ENCODE measurements around the gene CCDC9. TPM values are rescaled to one million over a fixed set of nuclear protein-coding genes. Genes with fewer than 3 reads are reported as not detected.

Gene CCDC9
- total and polyA plus RNA-seq, 2 of the 13 experiments (the other 11 are each of a cell fraction or from before 2014, with no cell fraction given) = 2.9 to 6.3 TPM

DNA sequence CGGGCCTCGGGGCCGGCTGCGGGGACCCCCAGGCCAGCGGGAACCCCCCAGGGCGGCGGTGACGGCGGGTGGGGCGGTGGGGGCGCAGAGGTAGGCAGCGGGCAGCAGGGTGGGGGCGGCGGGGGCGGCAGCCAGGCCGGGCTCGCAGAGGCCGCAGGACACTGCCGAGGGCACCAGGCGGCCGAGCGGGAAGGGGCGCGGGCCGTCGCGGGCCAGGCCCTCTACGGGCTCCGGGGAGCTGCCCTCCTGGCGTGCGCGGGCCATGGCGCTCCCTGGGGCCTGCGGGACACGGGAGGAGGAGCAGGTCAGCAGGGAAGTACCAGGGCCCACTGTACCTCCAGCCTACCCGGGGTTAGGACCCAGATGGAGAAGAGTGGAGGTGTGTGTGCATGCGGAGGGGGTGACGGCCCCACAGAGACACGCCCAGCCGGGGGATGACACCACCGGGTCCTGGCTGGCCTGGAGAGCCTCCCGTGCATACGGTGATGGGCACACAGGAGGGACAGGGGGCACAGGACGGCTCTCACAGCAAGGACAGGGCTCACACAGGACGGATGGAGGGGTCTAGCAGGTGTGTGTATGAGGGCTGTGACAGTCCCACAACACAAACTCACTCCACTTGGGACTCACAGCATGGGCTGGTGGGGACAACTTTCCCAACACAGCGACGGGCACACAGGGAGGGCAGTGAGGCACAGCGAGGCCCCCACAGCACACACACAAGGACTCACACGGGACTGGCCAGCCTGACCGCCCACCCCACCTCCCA, 28.0 kb upstream of the CCDC9 start (continued):
- TF ChIP-seq ETS1 (CRISPR knock-in tag; IDR thresholded peaks at IDR 0.05) (no peak), SRY (CRISPR knock-in tag; IDR thresholded peaks at IDR 0.05) (no peak), ARNT2 (CRISPR knock-in tag; IDR thresholded peaks at IDR 0.05; ENCODE audit: low read depth) (peak; percentile 60; the same call in 1 of the 2 replicates), ZBTB20 (CRISPR knock-in tag; IDR thresholded peaks at IDR 0.05; ENCODE audit: borderline replicate concordance, low read depth) (no peak), ZNF224 (CRISPR knock-in tag; IDR thresholded peaks at IDR 0.05) (0 out of 2 replicates have a peak, but pooled peaks have one; percentile 11), HMG20B (CRISPR knock-in tag; conservative IDR thresholded peaks at IDR 0.05) (0 out of 2 replicates have a peak, but pooled peaks have one; percentile 14), ZBTB43 (CRISPR knock-in tag; conservative IDR thresholded peaks at IDR 0.05) (no peak), SKI (IDR thresholded peaks at IDR 0.05; ENCODE audit: partially characterized antibody) (no peak), FOXK2 (IDR thresholded peaks at IDR 0.05) (no peak), HDAC2 (CRISPR knock-in tag; IDR thresholded peaks at IDR 0.05) (peak; percentile 68; the same call in 1 of the 2 replicates), ZBTB7B (CRISPR knock-in tag; IDR thresholded peaks at IDR 0.05) (no peak), ELF1 (CRISPR knock-in tag; IDR thresholded peaks at IDR 0.05) (no peak), POGZ (CRISPR knock-in tag; IDR thresholded peaks at IDR 0.05) (0 out of 2 replicates have a peak, but pooled peaks have one; percentile 9), SIX1 (CRISPR knock-in tag; IDR thresholded peaks at IDR 0.05; ENCODE audit: borderline replicate concordance) (no peak), GPN1 (CRISPR knock-in tag; IDR thresholded peaks at IDR 0.05; ENCODE audit: borderline replicate concordance) (no peak), NFIB (CRISPR knock-in tag; IDR thresholded peaks at IDR 0.05; ENCODE audit: borderline replicate concordance) (no peak), EHMT2 (IDR thresholded peaks at IDR 0.05; ENCODE audit: borderline replicate concordance, low read depth, low read length) (no peak), TBX3 (IDR thresholded peaks at IDR 0.05; ENCODE audit: borderline replicate concordance) (no peak), FOSL2 (CRISPR knock-in tag; IDR thresholded peaks at IDR 0.05) (peak; percentile 42; the same call in 1 of the 2 replicates), ZNF792 (CRISPR knock-in tag; IDR thresholded peaks at IDR 0.05) (no peak), ZNF296 (CRISPR knock-in tag; conservative IDR thresholded peaks at IDR 0.05) (0 out of 2 replicates have a peak, but pooled peaks have one; percentile 39), FOSL1 (CRISPR knock-in tag; IDR thresholded peaks at IDR 0.05; ENCODE audit: borderline replicate concordance) (no peak), AHR (CRISPR knock-in tag; IDR thresholded peaks at IDR 0.05) (no peak), ZNF430 (CRISPR knock-in tag; IDR thresholded peaks at IDR 0.05) (peak; percentile 18; the same call in 1 of the 2 replicates), KMT2A (CRISPR knock-in tag; IDR thresholded peaks at IDR 0.05) (no peak)
- TF ChIP-seq, protein P1, sequence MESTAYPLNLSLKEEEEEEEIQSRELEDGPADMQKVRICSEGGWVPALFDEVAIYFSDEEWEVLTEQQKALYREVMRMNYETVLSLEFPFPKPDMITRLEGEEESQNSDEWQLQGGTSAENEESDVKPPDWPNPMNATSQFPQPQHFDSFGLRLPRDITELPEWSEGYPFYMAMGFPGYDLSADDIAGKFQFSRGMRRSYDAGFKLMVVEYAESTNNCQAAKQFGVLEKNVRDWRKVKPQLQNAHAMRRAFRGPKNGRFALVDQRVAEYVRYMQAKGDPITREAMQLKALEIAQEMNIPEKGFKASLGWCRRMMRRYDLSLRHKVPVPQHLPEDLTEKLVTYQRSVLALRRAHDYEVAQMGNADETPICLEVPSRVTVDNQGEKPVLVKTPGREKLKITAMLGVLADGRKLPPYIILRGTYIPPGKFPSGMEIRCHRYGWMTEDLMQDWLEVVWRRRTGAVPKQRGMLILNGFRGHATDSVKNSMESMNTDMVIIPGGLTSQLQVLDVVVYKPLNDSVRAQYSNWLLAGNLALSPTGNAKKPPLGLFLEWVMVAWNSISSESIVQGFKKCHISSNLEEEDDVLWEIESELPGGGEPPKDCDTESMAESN (CRISPR knock-in tag; conservative IDR thresholded peaks at IDR 0.05) = no peak
